Sigmoid colon (tissue), 4 donors: ENCODE measurements around the gene ASB3.

ENCODE experiments used
- CTCF ChIP-seq, 4 experiments: fragments of 450-650 bp in 3 of 4; fragments of 200-600 bp in 1 of 4; IDR thresholded peaks; one replicate each; pipeline ENCODE4 v1.5.1; 2016 to 2019; ENCODE audit warnings: antibody characterized with exemption in 4 of 4, mild to moderate bottlenecking in 3 of 4, moderate library complexity in 2 of 4
- EP300 ChIP-seq, 4 donors: sonication (generic); formaldehyde crosslinking; IDR thresholded peaks; one replicate each; pipeline ENCODE4 v1.6.1; 2017; ENCODE audit warnings: antibody characterized with exemption in 4 of 4
- POLR2A ChIP-seq, 2 donors: fragments of 450-650 bp; IDR thresholded peaks; one replicate each; pipeline ENCODE4 v1.6.1; 2016; ENCODE audit warnings: antibody characterized with exemption in 2 of 2, mild to moderate bottlenecking in 2 of 2, moderate library complexity in 2 of 2
- POLR2AphosphoS5 ChIP-seq, 4 donors: sonication (generic); formaldehyde crosslinking; IDR thresholded peaks; one replicate each; pipeline ENCODE4 v1.6.1; 2017; ENCODE audit warnings: antibody characterized with exemption in 4 of 4

- TF ChIP-seq CTCF (IDR thresholded peaks at IDR 0.05) (no peak), POLR2A (IDR thresholded peaks at IDR 0.05) (no peak), POLR2AphosphoS5 (IDR thresholded peaks at IDR 0.05) (no peak), EP300 (IDR thresholded peaks at IDR 0.05) (no peak)
Measured at GRCh38 chr2:53782676-53783075, 4.1 kb downstream of the ASB3 start.
